GM12878 (cell line): ENCODE results near the gene SIGLEC14. TPM values are rescaled to one million over a fixed set of nuclear protein-coding genes. Genes with fewer than 3 reads are reported as not detected.

Experiments
- ATAC-seq: fragments of 200-7000 bp; cut with Tn5 transposase; 3 replicates; pipeline ENCODE4 v1.9.1; 2020; ENCODE audit warnings: mild to moderate bottlenecking, moderate library complexity
- BruUV-seq: library from RNA; stranded (reverse); fragments of 400-500 nt; replicated peaks from 2 replicates; lab custom pipeline; 2021; lab: Mats Ljungman, UMichigan
- CTCF ChIA-PET: fragments of 300-600 bp; sonication (Branson Sonifier 250); formaldehyde crosslinking; extraction: SDS; loops from one replicate; lab custom pipeline; 2021; ENCODE audit warnings: inconsistent platforms; lab: Yijun Ruan, JAX
- POLR2A ChIA-PET: fragments of 350-600 bp; formaldehyde crosslinking; extraction: SDS; loops from one replicate; lab custom pipeline; 2021; ENCODE audit warnings: inconsistent platforms; lab: Charles Lee
- RAD21 ChIA-PET: fragments of 300-600 bp; sonication (Branson Sonifier 250); formaldehyde crosslinking; loops from one replicate; lab custom pipeline; 2023; ENCODE audit warnings: antibody characterized with exemption; ENCODE audit not compliant: unreplicated experiment; lab: Charles Lee
- SMC1A ChIA-PET: fragments of 300-600 bp; sonication (Branson Sonifier 250); formaldehyde crosslinking; loops from one replicate; lab custom pipeline; 2023; ENCODE audit not compliant: unreplicated experiment, uncharacterized antibody; lab: Charles Lee
- DNase-seq: peaks from one replicate; pipeline ENCODE4 v3.0.0-alpha.2; 2011; ENCODE audit warnings: low read depth, low spot score
- FAIRE-seq: peaks from 3 replicates; lab custom pipeline; 2011; peaks lifted over from hg19 to GRCh38; lab: Jason Lieb, UNC
- H2AFZ ChIP-seq: 2 replicates; pipeline ENCODE4 v1.6.0; 2011; ENCODE audit warnings: low read depth, low read length, control low read depth; ENCODE audit not compliant: control insufficient read depth
- H3K27ac ChIP-seq: 2 replicates; pipeline ENCODE4 v1.5.1; 2011; ENCODE audit warnings: control low read depth; ENCODE audit not compliant: control insufficient read depth, insufficient read depth
- H3K27me3 ChIP-seq, 2 experiments: replicated peaks in 1 of 2; 2 replicates each; pipeline versions ENCODE4 v1.6.0 to v1.6.1; 2011; ENCODE audit warnings: low read length in 1 of 2; ENCODE audit not compliant: control insufficient read depth in 2 of 2, insufficient read depth in 2 of 2
- H3K36me3 ChIP-seq, 2 experiments: 2 replicates each; pipeline ENCODE4 v1.5.1; 2011; ENCODE audit warnings: low read length in 1 of 2; ENCODE audit not compliant: control insufficient read depth in 2 of 2, insufficient read depth in 2 of 2
- H3K4me1 ChIP-seq: 2 replicates; pipeline ENCODE4 v1.6.1; 2011; ENCODE audit warnings: mild to moderate bottlenecking, low read length, moderate library complexity, mixed read lengths; ENCODE audit not compliant: control insufficient read depth, insufficient read depth
- H3K4me2 ChIP-seq: 2 replicates; pipeline ENCODE4 v1.6.0; 2011; ENCODE audit warnings: control low read depth; ENCODE audit not compliant: control insufficient read depth, insufficient read depth
- H3K4me3 ChIP-seq: fragments of 200-600 bp; sonication (generic); 2 replicates; pipeline ENCODE4 v1.5.1; 2016
- H3K79me2 ChIP-seq: 2 replicates; pipeline ENCODE4 v1.6.0; 2011; ENCODE audit warnings: low read length; ENCODE audit not compliant: control insufficient read depth, insufficient read depth
- H3K9ac ChIP-seq: 2 replicates; pipeline ENCODE4 v1.8.0; 2011; ENCODE audit warnings: low read length, control low read depth, mixed read lengths; ENCODE audit not compliant: control insufficient read depth, insufficient read depth
- H3K9me3 ChIP-seq: replicated peaks from 3 replicates; pipeline ENCODE4 v1.5.1; 2011; ENCODE audit warnings: mild to moderate bottlenecking, low read length; ENCODE audit not compliant: control insufficient read depth, insufficient read depth
- H4K20me1 ChIP-seq: 2 replicates; pipeline ENCODE4 v1.6.0; 2011; ENCODE audit not compliant: control insufficient read depth, insufficient read depth
- CBFB ChIP-seq: IDR thresholded peaks from 2 replicates; pipeline ENCODE4 v1.6.1; 2016; ENCODE audit warnings: antibody characterized with exemption, low read depth
- EZH2 ChIP-seq: IDR thresholded peaks from 2 replicates; pipeline ENCODE4 v1.6.1; 2012; ENCODE audit warnings: low read depth, mild to moderate bottlenecking, control low read depth, inconsistent platforms, low read length, borderline replicate concordance; ENCODE audit not compliant: control insufficient read depth
- MEF2B ChIP-seq: fragments of 450-650 bp; IDR thresholded peaks from 2 replicates; pipeline ENCODE4 v1.6.1; 2018; ENCODE audit warnings: mild to moderate bottlenecking, moderate library complexity; ENCODE audit not compliant: partially characterized antibody, poor library complexity, severe bottlenecking
- NFIC ChIP-seq: IDR thresholded peaks from 2 replicates; pipeline ENCODE4 v1.6.1; 2012; ENCODE audit warnings: low read depth, mild to moderate bottlenecking, inconsistent platforms, low read length, moderate library complexity
- NFYA ChIP-seq: IDR thresholded peaks from 2 replicates; pipeline ENCODE4 v1.6.1; 2011; ENCODE audit warnings: low read depth, mild to moderate bottlenecking, low read length, improper control_type of control experiment, borderline replicate concordance
- POLR2AphosphoS2 ChIP-seq: IDR thresholded peaks from 2 replicates; pipeline ENCODE4 v1.6.1; 2011; ENCODE audit warnings: low read depth, mild to moderate bottlenecking, low read length, improper control_type of control experiment, moderate library complexity
- RELA ChIP-seq: fragments of 450-650 bp; IDR thresholded peaks from 2 replicates; pipeline ENCODE4 v1.8.0; 2014; ENCODE audit warnings: borderline replicate concordance; ENCODE audit not compliant: partially characterized antibody
- ZBED1 ChIP-seq: IDR thresholded peaks from 2 replicates; pipeline ENCODE4 v1.6.1; 2016; ENCODE audit warnings: borderline replicate concordance
- WGBS: methylation state at CpG from one replicate; pipeline ENCODE4 v1.1.6; 2016; ENCODE audit warnings: low lambda C conversion rate; ENCODE audit not compliant: insufficient replicate concordance, insufficient coverage; ENCODE audit errors: missing lambda C conversion rate; 5-methylcytosine and 5-hydroxymethylcytosine counted together
- in situ Hi-C: fragments of 300-500 bp; cut with MboI; formaldehyde crosslinking; loops from 9 replicates; pipeline ENCODE4 v1.14.3; 2018; ENCODE audit warnings: mixed read lengths
- intact Hi-C: fragments of 100-400 bp; cut with micrococcal nuclease; formaldehyde crosslinking; loops from one replicate; pipeline ENCODE4 v1.14.2; 2022; ENCODE audit not compliant: unreplicated experiment
- polyA plus RNA-seq, 11 experiments: library from polyadenylated mRNA; depleted of rRNA in 4 of 11; unstranded in 6 of 11; stranded (reverse) in 5 of 11; fragments of >200 nt; fragmentation: Nextera tagmentation in 4 of 11; fragmentation: Illumina TruSeq in 1 of 11; extraction: Ambion mirVana in 4 of 11; extraction: Trizol in 1 of 11; gene quantifications; 1 replicate in 1 of 11; 2 replicates in 10 of 11; pipeline versions ENCODE4 v1.2.1 to v1.2.3, GENCODE V29; 2011 to 2016; ENCODE audit warnings: inconsistent platforms in 2 of 11, missing spikeins in 2 of 11, low read depth in 1 of 11
- total RNA-seq, 4 experiments: library from RNA; depleted of rRNA in 3 of 4; stranded (reverse); fragments of >200 nt in 3 of 4; fragmentation: Illumina TruSeq in 1 of 4; extraction: Trizol in 1 of 4; gene quantifications; 2 replicates each; pipeline versions ENCODE4 v1.2.1 to v1.2.3, GENCODE V29; 2013 to 2021
- TF ChIP-seq, protein P1 (sequence below): fragments of 450-650 bp; IDR thresholded peaks from 2 replicates; pipeline ENCODE4 v1.6.1; 2016; ENCODE audit warnings: mild to moderate bottlenecking, moderate library complexity, borderline replicate concordance

SIGLEC14 gene
- total and polyA plus RNA-seq, 10 of the 15 experiments (the other 5 are each of a cell fraction or from before 2014, with no cell fraction given): 0.57 to 8.4 (median 4.6) TPM

DNA sequence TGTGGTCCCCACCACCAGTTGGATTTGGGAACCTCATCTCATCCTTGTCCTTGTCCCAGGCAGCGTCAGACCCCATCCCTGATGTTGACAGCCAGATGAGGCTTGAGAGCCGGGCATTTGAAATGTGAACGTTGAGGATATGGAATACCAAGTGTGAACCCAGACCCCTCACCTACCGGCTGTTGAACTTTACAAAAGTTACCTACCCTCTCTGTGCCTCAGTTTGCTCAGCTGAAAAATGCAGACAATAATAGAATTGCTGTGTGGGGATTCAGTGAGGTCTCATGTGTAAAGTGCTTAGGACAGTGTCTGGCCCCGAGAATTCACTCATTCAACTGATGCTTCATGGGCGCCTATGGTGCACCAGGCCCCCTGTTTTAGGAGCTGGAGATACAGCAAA lies 693 bp upstream of the SIGLEC14 start:
- TF ChIP-seq NFIC: no peak
- no peak for TF ChIP-seq NFYA
- TF ChIP-seq ZBED1: no peak
- no peak for TF ChIP-seq EZH2
- TF ChIP-seq RELA: no peak
- no peak for TF ChIP-seq MEF2B
- no peak for TF ChIP-seq POLR2AphosphoS2
- TF ChIP-seq CBFB: no peak
- TF ChIP-seq, protein P1, sequence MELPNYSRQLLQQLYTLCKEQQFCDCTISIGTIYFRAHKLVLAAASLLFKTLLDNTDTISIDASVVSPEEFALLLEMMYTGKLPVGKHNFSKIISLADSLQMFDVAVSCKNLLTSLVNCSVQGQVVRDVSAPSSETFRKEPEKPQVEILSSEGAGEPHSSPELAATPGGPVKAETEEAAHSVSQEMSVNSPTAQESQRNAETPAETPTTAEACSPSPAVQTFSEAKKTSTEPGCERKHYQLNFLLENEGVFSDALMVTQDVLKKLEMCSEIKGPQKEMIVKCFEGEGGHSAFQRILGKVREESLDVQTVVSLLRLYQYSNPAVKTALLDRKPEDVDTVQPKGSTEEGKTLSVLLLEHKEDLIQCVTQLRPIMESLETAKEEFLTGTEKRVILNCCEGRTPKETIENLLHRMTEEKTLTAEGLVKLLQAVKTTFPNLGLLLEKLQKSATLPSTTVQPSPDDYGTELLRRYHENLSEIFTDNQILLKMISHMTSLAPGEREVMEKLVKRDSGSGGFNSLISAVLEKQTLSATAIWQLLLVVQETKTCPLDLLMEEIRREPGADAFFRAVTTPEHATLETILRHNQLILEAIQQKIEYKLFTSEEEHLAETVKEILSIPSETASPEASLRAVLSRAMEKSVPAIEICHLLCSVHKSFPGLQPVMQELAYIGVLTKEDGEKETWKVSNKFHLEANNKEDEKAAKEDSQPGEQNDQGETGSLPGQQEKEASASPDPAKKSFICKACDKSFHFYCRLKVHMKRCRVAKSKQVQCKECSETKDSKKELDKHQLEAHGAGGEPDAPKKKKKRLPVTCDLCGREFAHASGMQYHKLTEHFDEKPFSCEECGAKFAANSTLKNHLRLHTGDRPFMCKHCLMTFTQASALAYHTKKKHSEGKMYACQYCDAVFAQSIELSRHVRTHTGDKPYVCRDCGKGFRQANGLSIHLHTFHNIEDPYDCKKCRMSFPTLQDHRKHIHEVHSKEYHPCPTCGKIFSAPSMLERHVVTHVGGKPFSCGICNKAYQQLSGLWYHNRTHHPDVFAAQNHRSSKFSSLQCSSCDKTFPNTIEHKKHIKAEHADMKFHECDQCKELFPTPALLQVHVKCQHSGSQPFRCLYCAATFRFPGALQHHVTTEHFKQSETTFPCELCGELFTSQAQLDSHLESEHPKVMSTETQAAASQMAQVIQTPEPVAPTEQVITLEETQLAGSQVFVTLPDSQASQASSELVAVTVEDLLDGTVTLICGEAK: no peak
- CTCF ChIA-PET: interaction anchor here (1.8 kb wide), 1 partner anchor 10 kb away, joined by 5 read pairs; no protein-coding TSS in a partner anchor
- Histone ChIP-seq H3K36me3 (no peaks in the 10 kb centered on the region), H3K27me3 (no peaks in the 10 kb centered on the region), H3K79me2 (no peaks in the 10 kb centered on the region), H3K4me1 (peaks cover 35% of the 10 kb centered on the region), H3K4me3 (no peak overlapping the region), H3K9me3 (no peaks in the 10 kb centered on the region), H4K20me1 (no peaks in the 10 kb centered on the region), H3K4me2 (no peak overlapping the region; the same call in 1 of the 2 replicates), H3K9ac (no peak overlapping the region), H3K27ac (no peak overlapping the region), H2AFZ (no peak overlapping the region)
- ATAC-seq (no peak), DNase-seq (no peak), FAIRE-seq (no peak)
- intact Hi-C loops: loop anchor here (1.0 kb wide), 1 partner anchor 19 kb away; no protein-coding TSS in a partner anchor
- in situ Hi-C loops: no loop called here
- no TSS peak for BruUV-seq
- 83% methylated on average over 6 of the region's 6 CpGs for WGBS
- POLR2A ChIA-PET: no interaction called here
- SMC1A ChIA-PET: no interaction called here
- RAD21 ChIA-PET: interaction anchor here (1.2 to 2.7 kb wide), 2 partner anchors 9 to 12 kb away, joined by 5 to 9 read pairs; no protein-coding TSS in a partner anchor
